Brain pericyte (primary cell): Measurements from ENCODE around the gene PELI2.

Source experiments
- DNase-seq: peaks from one replicate; pipeline ENCODE4 v3.0.0-alpha.2; 2012; ENCODE audit warnings: low read depth, low spot score

The PELI2 gene

GRCh38 chr14:56205881-56206280, 87.7 kb downstream of the PELI2 start:
- DNase-seq, result no peak

GRCh38 chr14:56206596-56206995, 88.4 kb downstream of the PELI2 start:
- no peak for DNase-seq

GRCh38 chr14:56207626-56208292, 89.5 kb downstream of the PELI2 start:
- DNase-seq, result no peak

- no peak for DNase-seq
Measured at GRCh38 chr14:56208520-56208919, 90.3 kb downstream of the PELI2 start.

- DNase-seq, result no peak
Measured at GRCh38 chr14:56210571-56210970, 92.4 kb downstream of the PELI2 start.

- no peak for DNase-seq
Measured at GRCh38 chr14:56211084-56211483, 92.9 kb downstream of the PELI2 start.

GRCh38 chr14:56211844-56212243, 93.6 kb downstream of the PELI2 start:
- no peak for DNase-seq

- DNase-seq, result no peak
Measured at GRCh38 chr14:56212521-56212920, 94.3 kb downstream of the PELI2 start.

- DNase-seq, result no peak
Measured at GRCh38 chr14:56213306-56213705, 95.1 kb downstream of the PELI2 start.

GRCh38 chr14:56215180-56215579, 97.0 kb downstream of the PELI2 start:
- no peak for DNase-seq

- no peak for DNase-seq
Measured at GRCh38 chr14:56216626-56217379, 98.6 kb downstream of the PELI2 start.

- no peak for DNase-seq
Measured at GRCh38 chr14:56217380-56218045, 99.3 kb downstream of the PELI2 start.

- DNase-seq, result no peak
Measured at GRCh38 chr14:56219666-56220413, 101.6 kb downstream of the PELI2 start.

- no peak for DNase-seq
Measured at GRCh38 chr14:56221382-56222128, 103.3 kb downstream of the PELI2 start.

GRCh38 chr14:56224229-56224628, 106.0 kb downstream of the PELI2 start:
- DNase-seq, result no peak

GRCh38 chr14:56224691-56225681, 106.8 kb downstream of the PELI2 start:
- DNase-seq, result no peak

- no peak for DNase-seq
Measured at GRCh38 chr14:56235388-56235787, 117.2 kb downstream of the PELI2 start.

- DNase-seq, result no peak
Measured at GRCh38 chr14:56237398-56237797, 119.2 kb downstream of the PELI2 start.

- no peak for DNase-seq
Measured at GRCh38 chr14:56241461-56241860, 123.2 kb downstream of the PELI2 start.

- DNase-seq, result no peak
Measured at GRCh38 chr14:56243110-56243509, 124.9 kb downstream of the PELI2 start.
